ENCODE results near the gene XRN1.
"Not testable (repeated sequence)": the region's sequence is repeated elsewhere in the genome, so short reads cannot be mapped to it uniquely, and the experiment has no call there.

Gene XRN1, protein sequence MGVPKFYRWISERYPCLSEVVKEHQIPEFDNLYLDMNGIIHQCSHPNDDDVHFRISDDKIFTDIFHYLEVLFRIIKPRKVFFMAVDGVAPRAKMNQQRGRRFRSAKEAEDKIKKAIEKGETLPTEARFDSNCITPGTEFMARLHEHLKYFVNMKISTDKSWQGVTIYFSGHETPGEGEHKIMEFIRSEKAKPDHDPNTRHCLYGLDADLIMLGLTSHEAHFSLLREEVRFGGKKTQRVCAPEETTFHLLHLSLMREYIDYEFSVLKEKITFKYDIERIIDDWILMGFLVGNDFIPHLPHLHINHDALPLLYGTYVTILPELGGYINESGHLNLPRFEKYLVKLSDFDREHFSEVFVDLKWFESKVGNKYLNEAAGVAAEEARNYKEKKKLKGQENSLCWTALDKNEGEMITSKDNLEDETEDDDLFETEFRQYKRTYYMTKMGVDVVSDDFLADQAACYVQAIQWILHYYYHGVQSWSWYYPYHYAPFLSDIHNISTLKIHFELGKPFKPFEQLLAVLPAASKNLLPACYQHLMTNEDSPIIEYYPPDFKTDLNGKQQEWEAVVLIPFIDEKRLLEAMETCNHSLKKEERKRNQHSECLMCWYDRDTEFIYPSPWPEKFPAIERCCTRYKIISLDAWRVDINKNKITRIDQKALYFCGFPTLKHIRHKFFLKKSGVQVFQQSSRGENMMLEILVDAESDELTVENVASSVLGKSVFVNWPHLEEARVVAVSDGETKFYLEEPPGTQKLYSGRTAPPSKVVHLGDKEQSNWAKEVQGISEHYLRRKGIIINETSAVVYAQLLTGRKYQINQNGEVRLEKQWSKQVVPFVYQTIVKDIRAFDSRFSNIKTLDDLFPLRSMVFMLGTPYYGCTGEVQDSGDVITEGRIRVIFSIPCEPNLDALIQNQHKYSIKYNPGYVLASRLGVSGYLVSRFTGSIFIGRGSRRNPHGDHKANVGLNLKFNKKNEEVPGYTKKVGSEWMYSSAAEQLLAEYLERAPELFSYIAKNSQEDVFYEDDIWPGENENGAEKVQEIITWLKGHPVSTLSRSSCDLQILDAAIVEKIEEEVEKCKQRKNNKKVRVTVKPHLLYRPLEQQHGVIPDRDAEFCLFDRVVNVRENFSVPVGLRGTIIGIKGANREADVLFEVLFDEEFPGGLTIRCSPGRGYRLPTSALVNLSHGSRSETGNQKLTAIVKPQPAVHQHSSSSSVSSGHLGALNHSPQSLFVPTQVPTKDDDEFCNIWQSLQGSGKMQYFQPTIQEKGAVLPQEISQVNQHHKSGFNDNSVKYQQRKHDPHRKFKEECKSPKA (N-terminal part only)
- total RNA-seq = 53.0 to 619 (median 103) reads per million in 17 experiments

GRCh38 chr3:142447852-142448823 lies at the start of gene XRN1:
Gene XRN1 (minus strand): TSS chr3:142448037. CDS start chr3:142447944, 93 bp downstream.
- DNase-seq = peak; percentile 98 to 99 (median 99)

GRCh38 chr3:142495103-142495502 lies 47.3 kb upstream of the XRN1 start:
- DNase-seq = no peak

GRCh38 chr3:142492184-142492583 lies 44.3 kb upstream of the XRN1 start:
- no peak for DNase-seq

DNA sequence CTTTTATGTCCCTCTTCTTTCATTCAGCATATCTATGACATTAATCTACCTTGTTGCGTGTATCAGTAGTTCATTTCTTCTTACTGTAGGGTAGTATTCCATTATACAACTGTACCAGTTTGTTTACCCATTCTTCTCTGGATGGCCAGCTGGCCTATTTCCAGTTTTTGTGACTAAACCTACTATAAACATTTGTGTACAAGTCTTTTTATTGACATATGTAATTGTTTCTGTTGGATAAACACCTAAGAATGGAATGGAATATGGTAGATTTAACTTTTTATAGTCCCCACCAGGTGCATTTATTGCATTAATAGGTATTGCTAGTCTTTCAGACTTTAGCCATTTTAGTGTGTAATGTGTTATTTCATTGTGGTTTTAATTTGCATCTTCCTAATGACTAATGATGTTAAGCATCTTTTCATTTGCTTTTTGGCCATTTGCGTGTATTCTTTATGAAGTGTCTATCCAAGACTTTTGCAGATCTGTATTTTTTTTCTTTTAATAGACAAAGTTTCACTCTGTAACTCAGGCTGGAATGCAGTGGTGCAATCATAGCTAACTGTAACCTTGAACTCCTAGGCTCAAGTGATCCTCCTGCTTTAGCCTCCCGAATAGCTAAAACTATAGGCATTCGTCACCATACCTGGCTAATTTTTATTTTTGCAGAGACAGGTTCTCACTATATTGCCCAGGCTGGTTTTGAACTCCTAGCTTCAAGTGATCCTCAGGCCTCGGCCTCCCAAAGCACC lies 41.9 kb upstream of the XRN1 start:
- no peak for DNase-seq

GRCh38 chr3:142484912-142485435 lies 37.1 kb upstream of the XRN1 start:
- DNase-seq = no peak

GRCh38 chr3:142481196-142481595 lies 33.4 kb upstream of the XRN1 start:
- no peak for DNase-seq

DNA sequence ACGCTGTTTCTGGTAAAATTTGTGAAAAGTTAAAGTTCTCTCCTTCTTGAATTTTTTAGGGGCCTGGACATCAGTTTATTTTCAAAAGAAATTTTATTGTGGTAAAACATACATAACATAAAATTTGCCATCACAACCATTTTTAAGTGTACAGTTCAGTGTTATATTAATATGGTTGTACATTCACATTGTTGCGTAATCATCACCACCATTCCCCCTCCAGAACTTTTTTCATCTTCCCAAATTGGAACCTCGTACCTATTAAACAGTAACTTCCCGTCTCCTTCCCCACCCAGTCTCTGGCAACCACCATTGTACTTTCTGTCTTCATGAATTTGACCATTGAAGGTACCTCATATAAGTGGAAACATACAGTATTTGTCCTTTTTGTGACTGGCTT lies 23.0 kb upstream of the XRN1 start:
- DNase-seq = no peak

DNA sequence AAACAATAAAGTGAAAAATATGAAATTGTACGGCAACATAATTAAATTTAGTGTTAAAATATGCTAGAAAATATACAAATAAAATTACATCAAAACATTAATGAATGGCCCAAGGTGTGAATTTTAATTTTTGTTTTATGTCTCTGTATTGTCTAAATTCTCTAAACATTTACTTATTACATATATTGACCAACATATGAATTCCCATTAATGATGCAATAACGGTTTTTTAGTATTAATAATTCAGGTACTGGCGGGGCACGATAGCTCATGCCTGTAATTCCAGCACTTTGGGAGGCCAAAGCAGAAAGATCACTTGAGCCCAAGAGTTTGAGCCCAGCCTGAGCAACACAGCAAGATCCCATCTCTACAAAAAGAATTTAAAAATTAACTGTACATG lies 20.6 kb upstream of the XRN1 start:
- DNase-seq = no peak

DNA sequence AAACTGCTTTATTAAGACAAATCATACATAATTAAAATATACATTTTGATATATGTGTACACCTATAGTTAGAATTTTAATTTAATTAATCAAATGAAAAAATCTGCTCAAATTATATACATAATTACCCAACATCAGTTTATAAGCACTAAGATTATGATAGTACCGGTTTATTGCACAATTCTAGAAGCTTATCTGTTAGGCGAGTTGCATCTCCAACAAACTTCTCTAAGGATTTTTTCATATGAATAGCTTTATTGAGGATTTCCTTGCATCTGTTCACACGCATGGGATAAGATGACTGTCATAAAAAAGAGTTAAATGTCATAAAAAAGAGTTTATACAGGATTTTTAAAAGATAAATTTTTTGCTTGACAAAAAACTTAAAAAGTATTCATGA lies 19.9 kb upstream of the XRN1 start:
- no peak for DNase-seq

GRCh38 chr3:142460689-142461088 lies 12.9 kb upstream of the XRN1 start:
- no peak for DNase-seq

DNA sequence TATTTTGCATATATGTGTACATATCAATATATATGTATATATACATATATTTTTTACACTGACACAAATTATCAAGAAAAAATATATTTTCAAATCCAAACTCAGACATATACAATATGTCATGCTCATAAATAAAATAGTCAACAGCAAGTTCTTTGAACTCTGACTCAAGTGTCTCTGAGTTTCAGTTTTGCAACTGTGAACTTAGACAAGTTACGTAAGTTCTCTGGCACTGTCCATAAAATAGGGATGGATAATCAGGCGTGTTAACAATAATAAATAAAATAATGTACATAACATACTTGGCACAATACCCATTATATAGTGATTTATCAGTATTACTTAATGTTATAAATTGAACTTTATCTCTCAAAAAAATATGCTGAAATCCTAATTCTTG lies 12.1 kb upstream of the XRN1 start:
- no peak for DNase-seq

DNA sequence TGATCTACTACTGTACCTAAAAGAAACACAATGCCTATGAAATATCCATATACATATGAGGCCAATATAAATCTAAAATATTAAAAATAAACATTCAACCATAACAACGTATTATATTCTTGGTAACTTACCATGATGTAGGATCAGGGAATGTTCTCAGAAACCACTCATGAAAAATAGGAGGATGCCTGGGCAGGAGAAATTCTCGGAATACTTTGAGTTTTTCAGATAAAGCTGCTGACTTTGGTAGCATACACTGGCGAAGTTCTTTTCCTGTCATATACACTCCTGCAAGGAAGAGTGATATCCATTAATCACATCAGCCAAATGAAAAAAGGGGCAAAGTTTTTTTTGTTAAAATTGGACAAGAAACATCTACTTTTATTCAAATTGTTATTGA lies 11.3 kb upstream of the XRN1 start:
- DNase-seq = no peak

- DNase-seq = no peak
Observed at GRCh38 chr3:142450881-142451280, 3.0 kb upstream of the XRN1 start.

DNA sequence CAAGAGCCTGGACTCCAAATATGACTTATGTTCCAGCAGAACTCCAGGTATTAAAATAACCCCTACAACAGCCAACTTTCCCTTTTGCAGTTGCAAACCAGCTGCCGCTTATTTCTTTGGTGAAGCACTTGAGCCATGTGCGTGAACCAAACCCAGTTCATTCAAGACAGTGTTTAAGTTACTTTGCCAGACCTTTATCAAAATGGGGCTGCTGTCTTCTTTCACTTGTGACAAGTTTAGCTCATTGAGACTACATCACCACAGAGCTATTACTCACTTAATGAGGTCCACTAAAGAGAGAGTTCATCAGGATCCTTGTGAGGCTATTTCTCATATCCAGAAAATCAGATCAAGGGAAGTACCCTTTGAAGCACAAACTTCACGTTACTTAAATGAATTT lies 2.4 kb upstream of the XRN1 start:
- DNase-seq = no peak

DNA sequence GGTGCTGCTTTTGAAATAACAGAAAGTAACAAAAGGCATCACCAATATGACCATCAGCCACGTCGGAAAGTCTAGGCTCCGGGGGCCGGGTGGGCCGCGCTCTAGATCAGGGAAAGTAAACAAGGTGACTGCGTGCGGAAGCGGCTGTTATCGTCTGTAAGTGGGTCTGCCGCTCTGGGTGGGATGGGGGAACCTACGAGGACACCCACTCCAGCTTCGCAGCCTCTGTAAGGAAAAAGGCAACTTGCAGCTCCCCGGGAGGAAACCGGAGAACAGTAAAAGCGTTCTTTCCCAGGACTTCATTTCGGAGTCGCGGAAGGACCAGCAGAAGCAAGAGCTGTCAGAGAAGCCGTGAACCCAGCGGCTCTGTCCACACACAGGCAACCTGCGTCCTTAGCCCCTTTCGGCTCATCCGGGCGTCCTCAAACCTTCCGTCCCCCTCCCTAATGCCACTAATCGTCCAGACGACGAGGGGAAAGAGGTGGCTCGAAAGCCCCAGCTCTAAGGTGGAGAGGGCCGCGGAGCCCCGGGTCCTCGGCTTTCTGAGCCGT lies 461 bp downstream of the XRN1 start:
- DNase-seq = peak; percentile 36 to 63 (median 54)

DNA sequence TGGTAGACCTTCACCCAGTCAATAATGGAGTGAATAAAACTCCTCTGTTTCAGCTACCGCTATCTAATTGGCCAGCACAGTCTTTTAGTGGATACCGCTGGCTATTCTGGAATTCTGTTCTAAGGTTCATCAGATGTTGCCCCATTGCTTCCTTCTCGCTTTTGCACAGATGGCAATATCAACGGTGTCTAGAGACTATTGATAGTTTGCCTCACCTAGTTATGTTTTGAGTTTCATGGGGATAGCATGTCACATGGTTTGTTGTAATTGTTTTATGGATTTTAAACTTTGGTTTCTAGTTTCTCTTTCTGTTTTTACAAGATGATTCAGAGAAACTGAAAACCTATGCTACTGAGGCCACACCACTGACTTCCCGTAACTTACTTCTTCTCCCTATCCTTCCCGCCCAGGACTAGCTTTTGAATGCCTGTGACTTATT lies 2.0 kb downstream of the XRN1 start:
- DNase-seq = peak; percentile 24 to 51 (median 44)

DNA sequence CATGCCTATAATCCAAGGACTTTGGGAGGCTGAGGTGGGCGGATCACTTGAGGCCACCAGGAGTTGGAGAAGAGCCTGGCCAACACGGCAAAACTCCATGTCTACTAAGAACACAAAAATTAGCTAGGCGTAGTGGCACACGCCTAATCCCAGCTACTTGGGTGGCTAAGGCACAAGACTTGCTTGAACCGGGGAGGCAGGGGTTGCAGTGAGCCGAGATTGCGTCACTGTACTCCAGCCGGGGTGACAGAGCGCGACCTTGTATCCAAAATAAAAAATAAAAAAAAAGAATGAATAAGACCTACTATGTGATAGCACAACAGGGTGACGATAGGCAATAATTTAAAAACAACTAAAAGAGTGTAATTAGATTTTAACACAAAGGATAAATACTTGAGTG lies 3.5 kb downstream of the XRN1 start:
- DNase-seq = no peak

GRCh38 chr3:142443060-142443459 lies 4.8 kb downstream of the XRN1 start:
- not testable (repeated sequence) for DNase-seq

DNA sequence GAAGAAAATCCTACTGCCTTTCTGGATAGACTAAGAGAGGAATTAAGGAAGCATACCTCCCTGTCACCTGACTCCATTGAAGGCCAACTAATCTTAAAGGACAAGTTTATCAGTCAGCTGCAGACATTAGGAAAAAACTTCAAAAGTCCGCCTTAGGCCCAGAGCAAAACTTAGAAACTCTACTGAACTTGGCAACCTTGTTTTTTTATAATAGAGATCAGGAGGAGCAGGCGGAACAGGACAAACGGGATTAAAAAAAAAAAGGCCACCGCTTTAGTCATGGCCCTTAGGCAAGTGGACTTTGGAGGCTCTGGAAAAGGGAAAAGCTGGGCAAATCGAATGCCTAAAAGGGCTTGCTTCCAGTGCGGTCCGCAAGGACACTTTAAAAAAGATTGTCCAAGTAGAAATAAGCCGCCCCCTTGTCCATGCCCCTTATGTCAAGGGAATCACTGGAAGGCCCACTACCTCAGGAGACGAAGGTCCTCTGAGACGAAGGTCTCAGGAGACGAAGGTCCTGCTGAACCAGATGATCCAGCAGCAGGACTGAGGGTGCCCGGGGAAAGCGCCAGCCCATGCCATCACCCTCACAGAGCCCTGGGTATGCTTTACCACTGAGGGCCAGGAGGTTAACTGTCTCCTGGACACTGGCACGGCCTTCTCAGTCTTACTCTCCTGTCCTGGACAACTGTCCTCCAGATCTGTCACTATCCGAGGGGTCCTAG lies 8.2 kb downstream of the XRN1 start:
- not testable (repeated sequence) for DNase-seq

Measured in suppressor macrophage (primary cell).